ENCODE results near the gene MYO18A.
A peak's percentile ranks its signal among the peaks of the same experiment; 100 is the strongest.
"Not testable (repeated sequence)": the region's sequence is repeated elsewhere in the genome, so short reads cannot be mapped to it uniquely, and the experiment has no call there.

The MYO18A gene

DNA sequence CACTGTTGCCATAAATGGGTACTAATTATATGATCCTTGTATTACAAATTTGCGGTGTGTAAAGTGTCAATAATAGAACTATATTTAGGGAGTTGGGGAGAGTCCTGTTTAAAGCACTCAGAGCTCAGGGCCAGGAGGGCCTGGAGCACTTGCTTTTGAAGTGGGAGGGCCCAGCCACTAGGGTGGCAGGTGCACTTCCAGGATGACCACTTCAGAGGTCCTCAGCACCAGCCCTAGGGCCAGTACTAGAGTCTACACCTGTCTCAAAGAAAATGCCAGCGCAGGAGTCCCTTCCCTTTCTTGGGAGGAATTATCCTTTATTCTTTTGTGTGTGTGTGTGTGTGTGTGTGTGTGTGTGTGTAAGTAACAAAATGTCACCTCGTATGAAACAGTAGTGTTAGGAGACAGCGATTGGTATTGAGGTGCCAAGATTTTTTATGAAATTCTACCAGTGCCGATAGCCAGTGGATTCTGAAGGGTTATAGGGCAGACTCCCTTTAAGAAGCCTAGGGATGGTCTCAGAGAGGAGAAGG is 31.9 kb downstream of the MYO18A start:
- no peak for DNase-seq (ENCODE audit: low read depth)

DNA sequence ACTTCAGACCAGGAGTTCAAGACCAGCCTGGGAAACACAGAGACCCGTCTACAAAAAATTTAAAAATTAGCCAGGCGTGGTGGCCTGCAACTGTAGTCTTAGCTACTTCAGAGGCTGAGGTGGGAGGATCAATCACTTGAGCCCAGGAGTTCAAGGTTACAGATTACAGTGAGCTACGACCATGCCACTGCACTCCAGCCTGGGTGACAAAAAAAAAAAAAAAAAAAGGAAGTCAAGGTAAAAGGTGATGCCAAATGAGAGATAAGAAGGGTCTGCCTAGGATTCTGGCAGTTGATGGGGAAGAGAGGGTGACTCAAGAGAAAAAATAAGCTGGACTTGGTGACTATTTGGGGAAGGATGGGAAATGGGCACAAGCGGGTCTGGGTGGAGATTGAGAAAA is 32.5 kb downstream of the MYO18A start:
- DNase-seq (ENCODE audit: low read depth), result no peak

DNA sequence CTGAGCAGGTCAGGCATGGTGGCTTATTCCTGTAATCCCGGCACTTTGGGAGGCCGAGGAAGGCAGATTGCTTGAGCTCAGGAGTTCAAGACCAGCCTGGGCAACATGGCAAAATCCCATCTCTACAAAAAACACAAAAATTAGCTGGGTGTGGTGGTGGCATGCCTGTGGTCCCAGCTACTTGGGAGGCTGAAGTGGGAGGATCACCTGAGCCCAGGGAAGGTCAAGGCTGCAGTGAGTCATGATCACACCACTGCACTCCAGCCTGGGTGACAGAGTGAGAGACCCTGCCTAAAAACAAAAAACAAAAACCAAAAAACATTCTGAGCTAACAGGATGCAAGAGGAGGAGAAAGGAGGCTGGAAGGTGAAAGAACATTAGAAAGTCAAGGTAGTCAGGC is 33.0 kb downstream of the MYO18A start:
- not testable (repeated sequence) for DNase-seq (ENCODE audit: low read depth)

DNA sequence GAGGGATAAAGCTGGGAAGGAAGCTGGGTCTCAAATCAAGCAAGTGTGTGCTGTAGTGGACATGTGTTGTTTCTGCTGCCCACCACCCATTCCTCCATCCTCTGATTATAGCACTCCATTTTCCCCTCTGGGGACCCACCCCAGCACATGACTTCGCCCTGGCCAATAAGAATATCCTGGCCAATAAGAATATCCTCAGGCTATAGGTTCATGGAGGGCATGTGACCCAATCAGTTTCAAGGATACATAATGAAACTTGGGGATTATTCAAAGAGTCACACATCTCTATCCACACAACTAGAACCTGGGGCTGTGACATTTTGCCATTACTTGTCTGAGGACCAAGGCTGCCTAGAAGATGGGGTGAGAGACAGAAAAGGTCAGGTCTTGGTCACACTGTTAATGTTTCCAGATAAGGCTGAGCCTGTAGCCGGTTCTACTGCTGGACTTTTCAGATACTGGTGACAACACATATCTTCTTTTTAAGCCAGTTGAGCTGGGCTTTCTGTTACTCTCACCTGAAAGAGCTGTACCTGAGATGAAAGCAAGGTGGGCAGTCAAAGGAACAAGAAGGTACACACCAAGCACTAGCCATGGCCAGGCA is 33.7 kb downstream of the MYO18A start:
- no peak for DNase-seq (ENCODE audit: low read depth)

DNA sequence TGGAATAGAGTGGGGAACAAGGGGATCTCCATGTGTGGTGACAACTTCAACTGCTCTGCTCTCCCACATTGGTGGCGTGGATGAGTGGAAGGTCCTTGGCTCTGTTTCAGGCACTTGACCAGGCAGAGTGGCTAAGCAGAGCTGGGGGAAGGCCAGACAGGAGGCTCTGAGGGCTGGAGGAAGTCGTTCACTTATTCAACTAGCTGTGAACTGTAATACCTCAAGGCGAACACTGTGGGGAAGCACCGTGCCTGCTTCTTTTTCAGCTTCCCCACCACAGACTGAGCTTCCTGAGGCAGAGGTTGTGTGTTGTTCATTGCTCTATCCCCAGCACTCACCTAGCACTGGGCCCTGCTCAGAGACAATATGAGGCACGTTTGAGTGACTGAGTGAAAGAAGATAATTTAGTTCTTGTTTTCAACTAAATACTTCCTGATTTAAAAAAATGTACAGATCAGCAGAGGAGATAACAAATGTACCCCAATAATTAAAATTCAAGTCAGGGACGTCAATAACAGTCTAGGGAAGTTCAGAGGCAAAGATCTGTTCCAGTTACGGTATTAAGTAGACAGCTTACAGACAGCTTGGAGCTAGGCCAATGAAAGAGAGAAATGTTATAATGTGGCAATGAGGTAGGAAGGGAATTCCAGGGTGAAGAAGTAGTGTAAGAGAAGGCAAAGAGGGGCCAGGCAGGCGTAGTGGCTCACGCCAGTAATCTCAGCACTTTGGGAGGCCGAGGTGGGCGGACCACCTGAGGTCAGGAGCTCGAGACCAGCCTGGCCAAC is 34.7 kb downstream of the MYO18A start:
- DNase-seq (ENCODE audit: low read depth), result peak; percentile 62

DNA sequence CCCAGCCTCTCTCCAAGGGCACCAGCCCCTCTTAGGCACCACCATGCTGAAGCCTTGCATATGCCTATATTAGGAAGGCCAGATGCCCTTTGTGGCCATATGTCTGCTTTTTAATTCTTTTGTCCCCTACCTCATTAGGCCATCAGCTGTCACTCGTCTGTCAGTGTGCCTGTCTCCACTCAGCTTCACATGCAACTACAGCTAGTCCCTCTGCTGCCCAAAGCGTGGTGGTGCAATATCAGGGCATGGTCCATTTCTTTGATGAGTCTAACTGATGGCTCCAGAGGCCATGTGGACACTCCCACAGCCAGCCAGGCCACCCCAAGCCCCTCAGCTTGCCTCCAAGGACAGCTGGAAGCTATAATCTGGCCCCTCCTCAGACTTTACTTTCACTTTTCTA is 36.3 kb downstream of the MYO18A start:
- DNase-seq (ENCODE audit: low read depth), result no peak

DNA sequence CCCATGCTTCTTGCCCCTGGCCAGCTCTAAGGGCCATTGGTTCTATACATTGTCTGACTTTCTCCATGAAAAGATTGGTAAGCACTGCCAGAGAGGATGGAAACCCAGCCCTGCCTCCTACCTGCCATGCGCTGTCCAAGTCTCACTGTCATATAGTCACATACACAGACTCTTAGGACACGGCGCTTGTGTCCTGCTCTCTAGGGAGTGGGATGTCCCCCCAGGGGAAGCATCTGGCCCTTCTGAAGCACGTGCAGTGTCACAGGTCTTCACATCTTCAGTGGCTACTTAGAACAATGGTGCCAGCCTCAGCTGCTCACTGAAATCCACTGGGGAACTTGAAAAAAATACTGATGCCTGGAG is 38.7 kb downstream of the MYO18A start:
- DNase-seq (ENCODE audit: low read depth), result no peak

DNA sequence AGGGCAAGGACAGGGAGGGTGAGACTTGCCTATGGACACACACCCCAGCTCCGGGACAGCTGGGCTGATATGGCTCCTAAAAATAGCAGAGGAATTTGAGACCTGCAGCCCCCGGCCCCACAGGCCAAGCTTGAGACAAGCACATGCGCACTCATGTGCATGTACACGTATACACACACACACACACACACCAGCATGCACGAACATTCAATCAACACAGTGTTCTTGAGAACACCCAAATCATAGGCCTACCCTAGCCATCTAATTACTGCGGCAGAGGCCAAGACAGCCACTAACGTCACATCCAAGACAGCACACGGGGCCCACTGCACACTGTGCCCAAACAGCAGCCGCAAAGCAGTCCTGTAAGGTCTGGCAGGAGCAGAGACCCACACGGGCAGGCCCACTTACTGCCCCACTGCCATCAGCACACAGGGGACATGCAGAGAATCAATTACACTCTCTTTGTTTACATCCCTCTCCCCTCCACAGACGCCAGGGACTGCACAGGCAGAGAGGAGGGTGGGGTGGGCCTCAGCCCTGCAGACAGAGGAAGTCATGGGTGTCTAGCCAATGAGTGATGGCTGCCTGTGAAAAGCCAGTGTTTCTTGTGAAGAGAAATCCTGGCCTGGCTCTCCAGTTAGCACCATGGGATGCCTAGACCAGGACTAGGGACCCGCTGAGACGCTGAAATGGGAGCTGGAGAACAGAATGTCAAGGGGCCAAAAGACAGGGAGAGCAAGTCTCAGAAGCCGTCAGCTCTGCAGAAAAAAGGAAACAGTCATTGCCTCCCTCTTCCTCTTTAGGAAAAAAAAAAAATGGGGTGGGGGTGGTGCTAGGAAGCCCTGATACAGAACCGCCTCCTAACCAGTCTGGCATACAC is 39.3 kb downstream of the MYO18A start:
- DNase-seq (ENCODE audit: low read depth), result no peak

DNA sequence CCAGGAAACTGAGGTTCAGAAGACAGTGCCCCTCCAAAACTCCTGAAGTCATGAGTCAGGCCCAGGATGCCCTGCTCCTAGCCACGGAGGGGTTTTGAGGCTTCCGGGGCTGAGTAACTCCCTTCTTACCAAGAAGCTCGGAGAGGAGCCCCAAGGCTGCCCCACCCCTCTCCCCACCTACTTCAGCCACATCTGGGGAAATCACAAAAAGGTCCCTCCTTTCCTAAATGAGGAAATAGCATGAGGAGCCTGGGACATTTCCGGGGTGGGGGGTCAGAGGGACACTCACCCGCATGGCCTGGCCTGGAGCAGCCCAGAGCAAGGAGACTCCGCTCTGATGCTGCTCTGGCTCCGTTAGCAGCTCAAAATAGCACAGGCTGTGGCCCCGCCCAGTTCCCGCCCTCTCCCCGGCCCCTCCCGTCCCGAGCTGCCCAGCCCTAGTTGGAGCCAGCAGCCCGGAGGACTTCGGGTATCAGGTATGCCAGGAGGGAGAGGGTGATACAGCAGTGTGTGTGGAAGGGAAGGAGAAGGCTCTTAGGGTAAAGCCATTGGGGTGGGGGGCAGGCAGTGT is 40.1 kb downstream of the MYO18A start:
- peak; percentile 72 for DNase-seq (ENCODE audit: low read depth)

DNA sequence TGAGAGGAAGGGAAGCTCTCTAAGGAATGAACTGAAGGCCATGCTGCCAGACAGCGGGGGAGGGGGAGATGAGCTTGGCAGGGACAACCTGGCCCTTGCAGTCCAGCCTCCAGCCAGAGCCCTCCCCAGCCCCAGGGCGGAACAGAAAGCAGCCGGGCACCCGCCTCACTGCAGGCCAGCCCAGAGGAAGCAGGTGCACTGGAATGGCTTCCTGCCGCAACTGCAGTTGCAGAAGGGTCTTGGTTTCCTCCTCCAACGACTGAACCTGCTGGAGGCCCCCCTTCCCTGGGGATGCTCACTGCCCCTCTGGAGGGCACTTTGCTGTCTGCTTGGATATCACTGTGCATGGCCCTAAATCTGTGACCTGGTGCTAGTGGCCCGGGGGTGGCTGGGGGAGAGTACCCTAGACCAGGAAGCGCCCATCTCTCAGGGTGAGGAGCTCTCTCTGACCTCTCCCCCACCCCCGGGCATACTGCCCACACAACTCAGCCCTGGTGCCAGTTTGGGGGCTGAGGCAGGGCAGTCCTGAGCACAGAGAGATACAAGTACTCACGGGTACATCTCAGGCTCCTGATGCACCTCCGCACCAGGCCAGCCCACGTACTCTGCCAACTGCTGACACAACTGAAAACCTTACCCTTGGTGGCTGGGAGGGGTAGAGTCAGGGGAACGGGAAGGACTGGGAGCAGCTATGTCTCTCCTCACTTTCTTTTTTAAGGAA is 41.1 kb downstream of the MYO18A start:
- no peak for DNase-seq (ENCODE audit: low read depth)

DNA sequence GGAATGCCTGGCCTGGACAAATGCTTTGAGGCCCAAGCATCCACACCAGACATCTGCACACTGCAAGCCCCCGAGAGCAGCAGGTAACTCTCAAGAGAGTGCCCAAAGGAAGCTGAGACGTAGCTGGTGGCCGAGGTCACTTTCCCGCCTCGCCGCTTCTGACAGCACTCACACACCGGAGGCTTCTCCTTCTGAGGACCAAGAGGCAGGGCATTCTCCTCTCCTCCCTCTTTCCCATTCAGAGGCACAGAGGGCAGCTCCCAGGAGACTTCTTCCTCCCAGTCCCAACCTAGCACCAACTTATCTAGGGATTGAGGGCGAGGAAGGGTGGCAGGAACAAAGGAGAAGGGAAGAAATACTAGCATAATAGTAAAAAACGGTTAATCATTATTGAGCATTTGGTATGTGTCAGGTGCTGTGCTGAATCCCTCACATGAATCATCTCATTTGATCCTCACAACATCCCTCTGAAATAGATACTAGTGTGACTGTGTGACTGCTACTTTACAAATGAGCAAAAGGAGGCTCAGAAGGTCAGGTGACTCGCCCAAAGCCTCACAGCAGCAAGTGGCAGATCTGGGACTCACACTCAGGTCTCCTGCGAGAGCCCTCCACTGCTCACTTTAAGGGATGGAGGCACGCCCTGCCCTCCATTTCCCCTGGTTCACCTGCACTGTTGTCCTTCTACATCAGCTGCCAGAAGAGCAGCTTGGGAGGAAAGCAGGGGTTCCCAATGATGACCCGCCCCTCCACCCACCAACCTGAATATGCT is 41.8 kb downstream of the MYO18A start:
- no peak for DNase-seq (ENCODE audit: low read depth)

DNA sequence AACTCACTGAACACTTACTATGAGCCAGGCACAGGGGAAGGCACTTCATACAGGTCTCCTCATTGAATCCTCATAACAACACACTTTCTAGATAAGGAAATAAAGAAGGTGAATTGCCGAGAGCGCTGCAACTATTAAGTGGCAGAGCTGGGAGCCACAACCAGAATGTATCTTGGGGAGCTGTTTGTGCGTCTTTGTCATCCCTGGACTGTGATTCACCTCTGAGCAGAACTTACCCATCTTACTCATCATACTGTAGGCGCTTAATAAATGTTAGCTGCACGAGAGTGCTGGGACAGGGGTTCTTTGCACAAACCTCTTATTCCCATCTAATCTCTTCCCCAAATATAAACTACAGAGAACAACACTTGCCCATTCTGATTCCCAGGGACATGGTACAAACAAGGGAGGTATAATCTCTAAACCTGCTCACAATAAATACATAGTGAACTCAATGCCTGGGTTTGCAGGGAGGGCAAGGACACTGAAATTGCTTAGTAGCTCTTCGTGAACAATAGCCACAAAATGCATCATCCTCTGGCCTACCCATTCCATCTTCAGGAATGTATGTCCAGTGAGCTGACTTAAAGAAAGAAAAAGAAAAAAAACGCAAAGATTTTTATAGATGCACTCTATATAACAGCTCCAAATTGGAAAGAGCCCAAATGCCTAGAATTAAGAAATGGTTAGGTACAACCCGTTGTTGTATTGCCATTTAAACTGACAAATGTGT is 43.0 kb downstream of the MYO18A start:
- no peak for DNase-seq (ENCODE audit: low read depth)

DNA sequence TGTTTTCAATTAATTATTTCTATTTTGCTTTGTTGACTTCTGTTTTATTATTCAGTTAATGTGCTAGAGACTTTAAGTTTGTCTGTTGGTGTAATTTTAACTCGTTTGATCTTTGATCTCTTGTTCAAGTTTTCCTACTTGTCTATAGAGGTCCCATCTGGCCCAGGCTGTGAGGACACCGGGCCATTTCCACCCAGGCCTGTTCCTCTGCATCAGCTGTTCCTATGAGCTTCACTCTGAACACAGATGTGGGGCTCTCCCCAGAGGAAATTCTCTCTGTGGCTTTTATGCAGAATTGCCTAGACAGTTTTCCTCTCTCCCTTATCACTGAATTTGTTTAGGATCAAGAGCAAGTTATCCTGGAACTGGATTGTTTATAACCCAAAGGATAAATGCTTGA is 44.7 kb downstream of the MYO18A start:
- no peak for DNase-seq (ENCODE audit: low read depth)

DNA sequence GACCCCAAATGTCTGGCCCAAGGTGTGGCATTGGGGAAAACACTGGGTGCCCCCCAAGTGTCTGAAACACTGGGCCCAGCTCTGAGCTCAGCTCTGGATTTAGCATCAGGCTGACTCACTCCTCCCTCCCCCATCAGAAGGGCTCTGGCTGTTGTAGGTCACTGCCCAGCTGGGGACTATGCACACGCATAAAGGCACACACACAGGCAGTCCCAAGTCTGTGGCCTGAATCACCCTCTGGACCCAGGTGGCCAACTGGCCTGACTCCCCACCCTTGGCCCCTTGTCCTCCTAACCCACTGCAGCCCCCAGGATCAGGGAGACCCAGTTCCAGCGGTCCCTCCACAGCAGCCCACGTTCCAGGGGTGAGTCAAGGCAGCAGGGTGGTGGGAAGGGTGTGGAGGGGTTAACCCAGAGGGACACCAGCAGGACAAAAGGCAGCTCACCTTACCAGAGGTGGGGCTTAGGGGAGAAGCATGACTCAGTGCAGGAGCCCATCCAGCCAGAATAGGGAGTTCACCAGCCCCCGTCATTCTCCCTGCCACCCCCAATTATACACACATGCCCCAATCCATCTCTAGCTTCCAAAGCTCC is 47.0 kb downstream of the MYO18A start:
- DNase-seq (ENCODE audit: low read depth), result no peak

DNA sequence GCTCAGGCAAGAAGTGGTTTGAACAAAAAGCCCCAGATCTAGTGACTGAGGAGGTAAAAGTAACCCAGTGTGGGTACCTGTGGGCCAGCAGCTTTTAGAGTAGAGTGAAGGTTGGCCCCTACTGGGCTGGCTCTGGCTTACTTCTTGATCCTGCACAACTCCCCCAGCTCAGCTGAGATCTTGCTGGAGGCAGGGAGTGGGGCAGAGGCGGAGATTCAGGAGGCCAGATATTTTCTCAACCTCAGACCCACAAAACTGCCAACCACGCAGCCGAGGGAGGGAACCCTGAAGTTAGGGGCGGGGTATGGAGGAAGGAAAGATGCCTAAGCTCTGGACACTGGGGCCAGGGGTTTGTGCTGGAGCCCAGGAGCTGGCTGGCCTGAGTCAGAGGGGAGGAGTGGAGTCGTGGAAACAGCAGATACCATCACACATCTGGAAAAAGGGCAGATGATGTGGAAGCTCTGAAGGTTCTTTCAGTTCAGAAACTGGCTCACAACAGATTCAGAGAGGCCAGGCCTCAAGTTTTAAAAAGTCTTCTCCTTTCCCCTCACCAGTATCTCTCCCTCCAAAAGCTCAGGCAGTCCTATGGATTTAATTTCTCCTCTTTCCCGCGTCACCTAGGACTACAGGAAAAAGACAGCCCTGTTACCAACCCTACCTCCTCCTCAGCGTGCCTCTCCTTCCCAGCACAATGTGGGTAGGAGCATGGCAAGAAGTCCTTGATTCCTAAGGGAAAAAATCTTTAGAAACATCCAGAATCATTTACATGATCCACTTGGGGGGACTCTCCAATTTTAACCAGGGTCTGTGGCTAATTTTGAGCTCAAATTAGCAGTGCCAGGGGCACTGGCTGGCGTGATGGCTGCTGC is 48.1 kb downstream of the MYO18A start:
- no peak for DNase-seq (ENCODE audit: low read depth)

DNA sequence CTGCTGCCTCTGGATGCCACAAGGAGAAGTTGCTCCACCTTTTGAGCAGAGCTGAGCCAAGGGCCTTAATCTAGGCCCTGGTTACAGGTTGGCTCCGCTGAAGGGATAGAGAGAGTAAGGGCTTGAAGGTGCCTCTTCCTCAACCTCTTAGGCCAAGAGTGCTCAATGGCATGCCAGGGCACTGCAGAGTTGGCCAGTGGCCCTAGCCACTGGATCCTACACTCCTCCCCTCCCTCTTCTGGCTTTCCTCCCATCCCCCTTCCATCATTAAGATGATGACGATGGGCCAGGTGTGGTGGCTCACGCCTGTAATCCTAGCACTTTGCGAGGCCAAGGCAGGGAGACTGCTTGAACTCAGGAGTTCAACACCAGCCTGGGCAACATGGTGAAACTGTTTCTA is 50.5 kb downstream of the MYO18A start:
- DNase-seq (ENCODE audit: low read depth), result no peak

DNA sequence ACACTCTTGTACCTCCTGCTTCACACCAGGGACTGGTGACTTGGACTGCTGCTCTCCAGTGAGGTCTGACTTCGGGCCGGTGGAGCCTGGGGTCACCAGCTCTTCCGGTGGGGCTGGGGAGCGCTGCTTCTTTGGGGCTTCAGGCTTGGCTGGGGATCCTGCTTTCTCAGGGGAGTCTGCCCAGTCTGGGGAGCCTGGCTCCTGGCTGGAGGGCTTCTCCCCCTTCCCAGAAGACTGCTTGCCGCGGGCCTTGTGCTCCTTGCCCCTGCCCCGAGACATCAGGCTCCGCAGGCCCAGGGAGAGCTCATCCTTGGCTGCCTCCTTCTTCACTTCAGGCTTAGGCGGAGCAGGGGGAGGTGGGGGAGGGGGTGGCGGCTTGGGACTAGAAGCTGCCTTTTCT is 52.4 kb downstream of the MYO18A start:
- no peak for DNase-seq (ENCODE audit: low read depth)

DNA sequence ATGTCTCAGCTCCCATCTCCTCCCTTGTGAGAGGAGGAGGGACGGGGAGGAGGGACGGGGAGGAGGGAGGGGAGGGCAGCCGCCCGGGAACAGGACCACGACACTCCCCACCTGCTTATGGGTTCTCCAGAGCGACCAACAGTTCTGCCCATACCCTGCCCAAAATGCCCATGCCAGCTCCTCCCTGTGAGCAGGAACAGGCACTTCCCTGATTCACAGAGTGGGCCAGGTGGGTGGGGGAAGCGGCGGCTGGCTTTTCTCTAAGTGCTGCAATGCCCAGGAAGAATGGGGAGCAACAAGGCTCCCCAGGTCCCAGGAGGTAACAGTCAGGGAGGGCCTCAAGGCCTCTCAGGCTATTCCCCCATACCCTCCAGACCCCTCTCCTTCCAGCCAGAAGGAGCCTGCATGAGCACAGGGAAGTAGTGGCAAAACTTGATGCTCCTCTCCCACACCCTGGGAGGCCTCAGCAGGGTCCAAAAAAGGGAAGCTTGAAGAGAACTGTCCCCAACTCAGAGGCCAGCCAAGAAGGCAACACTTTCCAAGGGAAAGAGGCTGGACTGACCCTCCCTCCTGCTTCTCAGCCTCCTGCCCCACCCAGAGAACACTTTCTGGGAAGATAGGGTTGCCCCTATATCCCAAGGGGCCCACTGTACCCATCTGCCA is 53.8 kb downstream of the MYO18A start:
- no peak for DNase-seq (ENCODE audit: low read depth)

All from stimulated activated CD4-positive, alpha-beta T cell treated with anti-CD3 and anti-CD28 coated beads, Interleukin-2, amount 100 ng/mL, for 4 hours (primary cell).